ENCODE data around the gene TMCO4. TPM values are rescaled to one million over a fixed set of nuclear protein-coding genes. Genes with fewer than 3 reads are reported as not detected.
"Not testable (repeated sequence)": the region's sequence is repeated elsewhere in the genome, so short reads cannot be mapped to it uniquely, and the experiment has no call there.

Gene TMCO4
- total and polyA plus RNA-seq, 2 of the 4 experiments (the other 2 are of a cell fraction), result 7.3 to 8.6 TPM

DNA sequence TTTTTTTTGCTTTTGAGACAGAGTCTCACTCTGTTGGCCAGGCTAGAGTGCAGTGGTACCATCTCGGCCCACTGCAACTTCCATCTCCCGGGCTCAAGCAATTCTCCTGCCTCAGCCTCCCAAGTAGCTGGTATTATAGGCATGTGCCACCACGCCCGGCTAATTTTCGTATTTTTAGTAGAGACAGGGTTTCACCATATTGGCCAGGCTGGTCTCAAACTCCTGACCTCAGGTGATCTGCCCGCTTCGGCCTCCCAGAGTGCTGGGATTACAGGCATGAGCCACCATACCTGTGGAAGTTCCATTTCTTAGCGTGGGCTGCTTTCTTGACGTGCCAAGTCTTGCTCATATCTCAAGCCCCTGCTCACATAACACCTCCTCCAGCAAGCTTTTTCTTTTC is 164.7 kb downstream of the TMCO4 start:
- BruUV-seq (replicated peaks); H2AK5ac ChIP-seq (ENCODE audit: low read depth, low read length); POLR2A ChIA-PET (ENCODE audit: unreplicated experiment); H2BK20ac ChIP-seq (ENCODE audit: low read depth, low read length); in situ Hi-C loops (cut with MboI; ENCODE audit: low sequenced_read_pairs); H3K36me3 ChIP-seq (ENCODE audit: control insufficient read depth, insufficient read depth, low read length); H3K79me1 ChIP-seq (ENCODE audit: low read depth in 1 of 2, low read length in 2 of 2); H2AK9ac ChIP-seq (replicated peaks; ENCODE audit: low read depth, low read length, poor library complexity); H3K9ac ChIP-seq (ENCODE audit: low read depth, low read length); H3K9me1 ChIP-seq (ENCODE audit: insufficient read depth, low read length); H3K27ac ChIP-seq (ENCODE audit: insufficient read depth, low read length); H4K8ac ChIP-seq (ENCODE audit: low read depth in 2 of 2, low read length in 2 of 2); dilution Hi-C loops (cut with HindIII; ENCODE audit: low sequenced_read_pairs, unreplicated experiment); H3K4ac ChIP-seq (ENCODE audit: low read depth, low read length); CTCF ChIA-PET; H4K5ac ChIP-seq (ENCODE audit: low read depth, low read length); H3K23ac ChIP-seq (ENCODE audit: low read depth, low read length); H3K14ac ChIP-seq (replicated peaks; ENCODE audit: low read depth, low read length); H3K27me3 ChIP-seq (ENCODE audit: control insufficient read depth, insufficient read depth, low read length); H3K18ac ChIP-seq (ENCODE audit: low read depth, low read length); H2BK120ac ChIP-seq (ENCODE audit: low read depth, low read length); H3K4me2 ChIP-seq (ENCODE audit: low read depth, low read length); ATAC-seq (ENCODE audit: low read depth); H2BK5ac ChIP-seq (ENCODE audit: low read depth, low read length, poor library complexity, severe bottlenecking); DNase-seq; H3K56ac ChIP-seq (ENCODE audit: extremely low read depth, insufficient read depth, low read length); intact Hi-C loops (cut with micrococcal nuclease); H3K4me3 ChIP-seq (ENCODE audit: insufficient read depth, low read depth, low read length); H4K20me1 ChIP-seq (ENCODE audit: insufficient read depth, low read length); H2BK15ac ChIP-seq (ENCODE audit: low read depth, low read length); H4K91ac ChIP-seq (ENCODE audit: insufficient read depth, low read depth, low read length); H2AFZ ChIP-seq (replicated peaks; ENCODE audit: low read length, poor library complexity); H3K9me3 ChIP-seq (ENCODE audit: control insufficient read depth, insufficient read depth, low read length); H3K4me1 ChIP-seq (ENCODE audit: control insufficient read depth, insufficient read depth, low read length): not testable (repeated sequence)
- 93% methylated on average over 3 of the region's 9 CpGs; no CpG with 5 or more reads in 1 of the 2 experiments for WGBS, 2 experiments (ENCODE audit: extremely low coverage in 2 of 2, insufficient read length in 1 of 2)
